ENCODE measurements around the gene RBP5. TPM values are rescaled to one million over a fixed set of nuclear protein-coding genes. Genes with fewer than 3 reads are reported as not detected.

The RBP5 gene
- total RNA-seq, 1 donor from 2014 or later = 0.46 TPM

- intact Hi-C loops (cut with DNase I) = loop anchor here (5.0 kb wide), 1 partner anchor 35 kb away; no protein-coding TSS in a partner anchor
- DNase-seq (peak; percentile 83), ATAC-seq (ENCODE audit: poor library complexity) (peak; percentile 83)
These were observed 36.3 kb downstream of the RBP5 start, which contains the start of gene C1R for GRCh38 chr12:7092229-7092985. TSS of gene C1R (minus strand) at chr12:7092445. CDS start at chr12:7092388, 57 bp downstream.

DNA sequence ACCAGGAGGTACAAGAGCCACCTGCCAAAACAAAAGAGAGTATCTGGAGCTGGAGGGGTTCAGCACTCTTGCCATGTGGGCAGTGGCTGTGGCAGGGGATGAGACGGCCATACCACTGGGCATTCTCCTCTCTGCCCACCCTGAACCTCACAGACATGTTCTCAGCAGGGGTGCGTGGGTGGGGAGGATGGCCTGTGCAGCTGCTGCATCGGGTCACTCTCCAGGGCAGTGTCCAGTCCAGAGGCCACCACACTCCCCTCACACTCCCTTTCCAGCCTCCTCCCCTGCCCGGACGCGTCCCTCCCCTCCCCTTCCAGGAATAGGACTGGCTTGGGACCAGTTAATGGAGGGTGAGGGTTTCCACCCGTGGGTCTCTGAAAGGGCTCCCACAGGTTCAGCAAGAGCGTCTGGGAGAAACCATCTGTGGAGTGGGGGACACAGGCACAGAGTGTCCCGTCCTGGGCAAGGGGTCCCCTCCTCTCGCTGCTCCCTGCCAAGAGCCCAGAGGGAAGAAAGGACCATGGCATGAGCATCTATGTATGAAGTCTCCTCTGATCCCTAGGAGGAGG lies 36.9 kb downstream of the RBP5 start:
- DNase-seq (peak; percentile 73), ATAC-seq (ENCODE audit: poor library complexity) (peak; percentile 74)
- intact Hi-C loops (cut with DNase I) = loop anchor here (5.0 kb wide), 1 partner anchor 34 kb away; no protein-coding TSS in a partner anchor

GRCh38 chr12:7091171-7091570 lies 37.5 kb downstream of the RBP5 start:
- intact Hi-C loops (cut with DNase I) = loop anchor here (5.0 kb wide), 1 partner anchor 34 kb away; no protein-coding TSS in a partner anchor
- DNase-seq (no peak), ATAC-seq (ENCODE audit: poor library complexity) (no peak)

DNA sequence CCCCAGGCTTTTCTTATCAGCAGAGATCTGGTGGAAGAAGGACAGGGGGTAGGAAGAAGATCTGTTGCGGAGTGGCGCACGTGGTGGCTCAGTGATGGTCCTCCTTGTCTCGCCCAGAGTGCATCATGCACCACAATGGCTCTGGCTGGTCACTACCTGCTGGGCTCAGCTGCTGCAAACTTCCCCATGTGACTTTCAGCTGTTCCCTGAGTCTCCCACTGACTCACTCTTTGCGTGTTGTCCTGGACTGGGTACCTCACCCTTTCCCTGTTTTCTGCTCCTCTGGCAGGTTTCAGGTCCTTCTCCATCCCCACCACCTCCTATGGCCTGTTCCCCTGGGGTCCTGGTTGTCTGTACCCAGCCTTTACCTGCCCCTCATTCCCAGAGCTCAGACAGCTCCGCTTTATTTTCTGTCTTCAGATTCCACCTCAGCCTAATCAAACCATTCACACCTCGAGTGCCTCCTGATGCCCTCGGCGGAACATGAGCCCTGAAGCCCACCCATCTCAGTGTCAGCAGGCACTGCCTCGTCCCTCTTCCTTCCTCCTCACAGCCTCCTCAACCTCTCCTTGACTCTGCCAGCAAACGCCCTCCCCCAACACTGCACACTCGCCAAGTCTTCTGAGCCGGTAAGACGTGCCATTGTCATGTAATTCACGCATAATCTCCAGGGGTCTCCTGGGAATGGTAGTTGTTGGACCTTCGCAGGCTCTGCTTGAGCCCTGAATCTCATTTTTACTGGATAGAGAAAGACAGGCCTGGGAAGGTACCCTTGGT lies 38.3 kb downstream of the RBP5 start:
- DNase-seq (no peak), ATAC-seq (ENCODE audit: poor library complexity) (no peak)
- intact Hi-C loops (cut with DNase I) = loop anchor here (5.0 kb wide), 1 partner anchor 33 kb away; no protein-coding TSS in a partner anchor

- no peak for DNase-seq
- intact Hi-C loops (cut with DNase I) = no loop called here
- no peak for ATAC-seq (ENCODE audit: poor library complexity)
These were observed 39.4 kb downstream of the RBP5 start for GRCh38 chr12:7089196-7089871.

GRCh38 chr12:7083125-7083524 lies 45.6 kb downstream of the RBP5 start:
- DNase-seq (no peak), ATAC-seq (ENCODE audit: poor library complexity) (no peak)
- intact Hi-C loops (cut with DNase I) = no loop called here

- DNase-seq (no peak), ATAC-seq (ENCODE audit: poor library complexity) (no peak)
- intact Hi-C loops (cut with DNase I) = no loop called here
These were observed 47.7 kb downstream of the RBP5 start for GRCh38 chr12:7081037-7081436.

DNA sequence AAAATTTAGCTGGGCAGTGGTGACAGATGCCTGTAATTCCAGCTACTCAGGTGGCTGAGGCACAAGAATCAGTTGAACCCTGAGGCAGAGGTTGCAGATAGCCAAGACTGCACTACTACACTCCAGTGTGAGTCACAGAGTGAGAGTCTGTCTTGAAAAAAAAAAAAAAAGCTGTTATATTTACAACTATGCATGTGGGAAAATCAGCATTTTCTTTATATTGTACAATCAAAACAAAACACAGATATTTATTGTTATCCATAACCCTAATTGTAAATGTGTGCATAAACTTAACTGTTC lies 48.9 kb downstream of the RBP5 start:
- intact Hi-C loops (cut with DNase I) = no loop called here
- ATAC-seq (ENCODE audit: poor library complexity) = peak; percentile 44

DNA sequence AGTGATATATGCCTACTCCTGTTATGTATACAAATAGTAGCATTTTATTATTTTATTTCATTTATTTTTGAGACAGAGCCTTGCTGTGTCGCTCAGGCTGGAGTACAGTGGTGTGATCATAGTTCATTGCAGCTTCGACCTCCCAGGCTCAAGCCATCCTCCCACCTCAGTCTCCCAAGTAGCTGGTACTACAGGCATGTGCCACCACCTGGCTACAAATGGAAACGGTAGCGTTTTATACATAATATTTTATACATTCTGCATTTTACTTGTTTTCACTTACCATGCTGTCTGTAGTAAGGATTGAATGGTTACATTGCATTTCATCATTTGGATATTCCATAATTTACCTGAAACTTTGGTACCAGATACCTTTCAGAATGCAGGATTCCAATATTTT lies 50.5 kb downstream of the RBP5 start:
- DNase-seq = no peak
- intact Hi-C loops (cut with DNase I) = no loop called here
- ATAC-seq (ENCODE audit: poor library complexity) = no peak

More for the DNA sequence above, 48.9 kb downstream of the RBP5 start:
- no peak for DNase-seq

GRCh38 chr12:7076493-7076892 lies 52.2 kb downstream of the RBP5 start:
- no peak for ATAC-seq (ENCODE audit: poor library complexity)
- intact Hi-C loops (cut with DNase I) = no loop called here

DNA sequence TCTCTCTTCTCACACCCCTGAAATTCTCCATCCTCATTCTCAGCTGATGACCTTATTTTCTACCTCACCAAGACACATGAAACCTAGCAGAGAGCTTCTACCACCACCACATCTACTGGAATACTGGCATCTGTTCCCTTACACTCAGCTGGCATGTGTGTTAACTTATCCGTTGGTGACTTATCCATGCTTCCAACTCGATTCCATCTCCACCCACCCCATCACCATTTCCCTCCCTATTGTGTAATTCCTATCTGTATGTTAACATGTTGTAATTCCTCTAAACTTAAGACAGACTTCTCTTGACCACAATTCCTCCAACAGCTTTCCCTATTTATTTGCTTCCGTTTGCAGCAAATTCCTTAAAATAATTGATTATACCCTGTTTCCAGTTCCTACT lies 52.8 kb downstream of the RBP5 start:
- ATAC-seq (ENCODE audit: poor library complexity) = no peak
- intact Hi-C loops (cut with DNase I) = no loop called here
- DNase-seq = no peak

More at GRCh38 chr12:7076493-7076892, 52.2 kb downstream of the RBP5 start:
- DNase-seq = no peak

GRCh38 chr12:7075518-7075917 lies 53.2 kb downstream of the RBP5 start:
- ATAC-seq (ENCODE audit: poor library complexity) (no peak), DNase-seq (no peak)
- intact Hi-C loops (cut with DNase I) = no loop called here

GRCh38 chr12:7073946-7074345 lies 54.7 kb downstream of the RBP5 start:
- no peak for DNase-seq
- intact Hi-C loops (cut with DNase I) = no loop called here
- ATAC-seq (ENCODE audit: poor library complexity) = no peak

Other genes starting within 250 kb of the RBP5 start
- gene LRRC23, start 224.1 kb downstream of the RBP5 start, total RNA-seq = 8.2 TPM
- 7.4 TPM for gene ENO2, start 214.3 kb downstream of the RBP5 start, total RNA-seq
- gene ATN1, start 200.9 kb downstream of the RBP5 start, total RNA-seq = 69.7 TPM
- gene RNU7-1, start 185.1 kb downstream of the RBP5 start, total RNA-seq = not detected
- gene C12orf57, start 184.9 kb downstream of the RBP5 start, total RNA-seq = 251 TPM
- gene PTPN6, start 177.5 kb downstream of the RBP5 start, total RNA-seq = 7.2 TPM
- gene PHB2, start 158.2 kb downstream of the RBP5 start, total RNA-seq = 136 TPM
- gene EMG1, start 158.0 kb downstream of the RBP5 start, total RNA-seq = 39.0 TPM
- 48.7 TPM for gene LPCAT3, start 110.4 kb downstream of the RBP5 start, total RNA-seq
- gene C1S, start 68.2 kb downstream of the RBP5 start, total RNA-seq = 142 TPM
- 165 TPM for gene C1R, start 36.4 kb downstream of the RBP5 start, total RNA-seq
- 10.7 TPM for gene C1RL, start 19.7 kb downstream of the RBP5 start, total RNA-seq
- gene CLSTN3, start 1.5 kb upstream of the RBP5 start, total RNA-seq = 3.7 TPM
- gene PEX5, start 60.8 kb upstream of the RBP5 start, total RNA-seq = 34.1 TPM
- gene ACSM4, start 175.2 kb upstream of the RBP5 start, total RNA-seq = not detected

All from Right ventricle myocardium superior (tissue), 1 donor.